K562 (cell line): ENCODE data around the gene NEK1. TPM values are rescaled to one million over a fixed set of nuclear protein-coding genes. Genes with fewer than 3 reads are reported as not detected.

Experiments used
- ATF7 ChIP-seq: fragments of 450-650 bp; IDR thresholded peaks from 2 replicates; pipeline ENCODE4 v1.7.1; 2014; ENCODE audit warnings: mild to moderate bottlenecking, moderate library complexity
- KDM2B ChIP-seq: fragments of 250-450 bp; sonication (Bioruptor Pico); IDR thresholded peaks from 2 replicates; pipeline ENCODE4 v1.8.0; 2021; ENCODE audit warnings: mild to moderate bottlenecking, moderate library complexity
- TAL1 ChIP-seq: fragments of 450-650 bp; IDR thresholded peaks from 2 replicates; pipeline ENCODE4 v1.6.1; 2016; ENCODE audit warnings: mild to moderate bottlenecking
- TSC22D4 ChIP-seq: fragments of 450-650 bp; IDR thresholded peaks from 2 replicates; pipeline ENCODE4 v1.6.1; 2016; ENCODE audit warnings: missing genetic modification characterization, missing biosample characterization, control low read depth
- XRCC5 ChIP-seq: fragments of 200-400 bp; formaldehyde crosslinking; IDR thresholded peaks from 2 replicates; pipeline ENCODE4 v1.6.1; 2017; ENCODE audit warnings: low read depth, mild to moderate bottlenecking, low read length
- ZNF584 ChIP-seq: fragments of 200-800 bp; sonication (Bioruptor generic); IDR thresholded peaks from 2 replicates; pipeline ENCODE4 v1.6.1; 2016; ENCODE audit warnings: low read depth, mild to moderate bottlenecking, missing genetic modification characterization, missing compliant biosample characterization
- polyA plus RNA-seq, 8 experiments: library from polyadenylated mRNA; depleted of rRNA in 4 of 8; stranded (reverse) in 5 of 8; unstranded in 3 of 8; fragments of >200 nt; fragmentation: Nextera tagmentation in 2 of 8; fragmentation: Illumina TruSeq in 1 of 8; extraction: Ambion mirVana in 2 of 8; extraction: Trizol in 1 of 8; gene quantifications; 2 replicates each; pipeline versions ENCODE4 v1.2.1 to v1.2.3, GENCODE V29; 2011 to 2014; ENCODE audit warnings: inconsistent platforms in 1 of 8, missing spikeins in 1 of 8
- total RNA-seq, 7 experiments: library from RNA; depleted of rRNA in 6 of 7; stranded (reverse); fragments of >200 nt in 6 of 7; fragmentation: Illumina TruSeq in 2 of 7; extraction: Trizol in 2 of 7; gene quantifications; 2 replicates each; pipeline versions ENCODE4 v1.2.1 to v1.2.3, GENCODE V29; 2011 to 2021; ENCODE audit warnings: low replicate concordance in 1 of 7
- TF ChIP-seq, protein P1 (sequence below): fragments of 450-650 bp; IDR thresholded peaks from 2 replicates; pipeline ENCODE4 v1.6.1; 2014; ENCODE audit warnings: low read depth, mild to moderate bottlenecking, moderate library complexity, borderline replicate concordance
- TF ChIP-seq, protein P2 (sequence below): IDR thresholded peaks from 2 replicates; pipeline ENCODE4 v1.6.1; 2011; ENCODE audit not compliant: insufficient read length; ENCODE audit errors: extremely low read depth
- TF ChIP-seq, protein P3 (sequence below): fragments of 450-650 bp; formaldehyde crosslinking; IDR thresholded peaks from 2 replicates; pipeline ENCODE4 v1.4.0; 2020; ENCODE audit warnings: mild to moderate bottlenecking
- TF ChIP-seq, protein P4 (sequence below): fragments of 450-650 bp; IDR thresholded peaks from 2 replicates; pipeline ENCODE4 v1.7.1; 2018; ENCODE audit warnings: mild to moderate bottlenecking, low read depth; ENCODE audit not compliant: partially characterized antibody
- TF ChIP-seq, protein P5 (sequence below): fragments of 450-650 bp; IDR thresholded peaks from 2 replicates; pipeline ENCODE4 v1.6.1; 2016; ENCODE audit warnings: low read depth

The NEK1 gene
- total and polyA plus RNA-seq, 9 of the 15 experiments (the other 6 are each of a cell fraction or from before 2014, with no cell fraction given), result 6.2 to 15.7 (median 10.3) TPM

DNA sequence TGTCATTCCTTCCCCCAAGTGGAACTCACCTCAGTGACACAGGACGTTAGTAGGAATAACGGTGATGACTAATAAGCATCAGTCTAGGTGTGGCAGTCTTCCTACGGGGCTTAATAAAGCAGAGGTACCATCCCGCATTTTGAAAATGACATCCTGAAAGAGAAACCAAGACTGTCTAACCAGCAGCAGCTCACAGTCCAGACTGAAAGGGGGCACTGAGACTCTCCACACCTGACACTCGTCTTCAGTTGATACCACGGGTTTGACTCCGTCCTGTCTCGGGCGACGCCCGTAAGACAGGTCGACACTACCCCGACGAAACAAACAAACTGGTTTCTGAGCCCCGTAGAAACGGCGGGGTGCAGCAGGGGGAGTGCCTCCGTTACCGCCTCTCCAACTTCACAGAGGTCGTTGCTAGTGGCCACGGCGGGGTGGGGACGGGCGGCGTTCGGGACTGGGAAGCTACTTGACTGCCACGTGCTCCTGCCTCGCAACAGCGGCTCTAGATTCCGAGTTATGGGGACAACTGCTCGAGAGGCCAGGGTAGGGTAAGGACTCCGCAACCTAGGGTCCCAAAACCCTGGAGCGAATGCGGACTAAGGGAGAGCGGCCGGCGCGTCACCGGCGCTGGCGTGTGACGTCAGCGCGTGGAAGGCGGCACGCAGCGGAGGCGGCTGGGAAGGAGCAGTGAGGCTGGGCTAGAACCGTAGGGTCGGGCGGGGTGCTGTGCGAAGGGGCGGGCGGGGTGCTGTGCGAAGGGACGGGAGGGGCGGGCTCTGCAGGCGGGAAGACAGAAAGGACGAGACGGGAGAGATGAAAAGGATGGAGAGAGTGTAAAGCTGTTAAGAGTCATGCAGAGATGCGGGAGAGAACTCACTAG lies at the start of gene NEK1 (continued):
- TF ChIP-seq, protein P1, sequence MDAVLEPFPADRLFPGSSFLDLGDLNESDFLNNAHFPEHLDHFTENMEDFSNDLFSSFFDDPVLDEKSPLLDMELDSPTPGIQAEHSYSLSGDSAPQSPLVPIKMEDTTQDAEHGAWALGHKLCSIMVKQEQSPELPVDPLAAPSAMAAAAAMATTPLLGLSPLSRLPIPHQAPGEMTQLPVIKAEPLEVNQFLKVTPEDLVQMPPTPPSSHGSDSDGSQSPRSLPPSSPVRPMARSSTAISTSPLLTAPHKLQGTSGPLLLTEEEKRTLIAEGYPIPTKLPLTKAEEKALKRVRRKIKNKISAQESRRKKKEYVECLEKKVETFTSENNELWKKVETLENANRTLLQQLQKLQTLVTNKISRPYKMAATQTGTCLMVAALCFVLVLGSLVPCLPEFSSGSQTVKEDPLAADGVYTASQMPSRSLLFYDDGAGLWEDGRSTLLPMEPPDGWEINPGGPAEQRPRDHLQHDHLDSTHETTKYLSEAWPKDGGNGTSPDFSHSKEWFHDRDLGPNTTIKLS, result peak; percentile 58; the same call in 1 of the 2 replicates
- TF ChIP-seq, protein P2, sequence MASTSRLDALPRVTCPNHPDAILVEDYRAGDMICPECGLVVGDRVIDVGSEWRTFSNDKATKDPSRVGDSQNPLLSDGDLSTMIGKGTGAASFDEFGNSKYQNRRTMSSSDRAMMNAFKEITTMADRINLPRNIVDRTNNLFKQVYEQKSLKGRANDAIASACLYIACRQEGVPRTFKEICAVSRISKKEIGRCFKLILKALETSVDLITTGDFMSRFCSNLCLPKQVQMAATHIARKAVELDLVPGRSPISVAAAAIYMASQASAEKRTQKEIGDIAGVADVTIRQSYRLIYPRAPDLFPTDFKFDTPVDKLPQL, result no peak
- TF ChIP-seq, protein P3, sequence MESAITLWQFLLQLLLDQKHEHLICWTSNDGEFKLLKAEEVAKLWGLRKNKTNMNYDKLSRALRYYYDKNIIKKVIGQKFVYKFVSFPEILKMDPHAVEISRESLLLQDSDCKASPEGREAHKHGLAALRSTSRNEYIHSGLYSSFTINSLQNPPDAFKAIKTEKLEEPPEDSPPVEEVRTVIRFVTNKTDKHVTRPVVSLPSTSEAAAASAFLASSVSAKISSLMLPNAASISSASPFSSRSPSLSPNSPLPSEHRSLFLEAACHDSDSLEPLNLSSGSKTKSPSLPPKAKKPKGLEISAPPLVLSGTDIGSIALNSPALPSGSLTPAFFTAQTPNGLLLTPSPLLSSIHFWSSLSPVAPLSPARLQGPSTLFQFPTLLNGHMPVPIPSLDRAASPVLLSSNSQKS (CRISPR knock-in tag), result no peak
- TF ChIP-seq ATF7 (peak; percentile 93), XRCC5 (no peak), TAL1 (no peak), KDM2B (CRISPR knock-in tag) (0 out of 2 replicates have a peak, but pooled peaks have one; percentile 25), TSC22D4 (no peak), ZNF584 (CRISPR knock-in tag) (no peak)
- TF ChIP-seq, protein P4, sequence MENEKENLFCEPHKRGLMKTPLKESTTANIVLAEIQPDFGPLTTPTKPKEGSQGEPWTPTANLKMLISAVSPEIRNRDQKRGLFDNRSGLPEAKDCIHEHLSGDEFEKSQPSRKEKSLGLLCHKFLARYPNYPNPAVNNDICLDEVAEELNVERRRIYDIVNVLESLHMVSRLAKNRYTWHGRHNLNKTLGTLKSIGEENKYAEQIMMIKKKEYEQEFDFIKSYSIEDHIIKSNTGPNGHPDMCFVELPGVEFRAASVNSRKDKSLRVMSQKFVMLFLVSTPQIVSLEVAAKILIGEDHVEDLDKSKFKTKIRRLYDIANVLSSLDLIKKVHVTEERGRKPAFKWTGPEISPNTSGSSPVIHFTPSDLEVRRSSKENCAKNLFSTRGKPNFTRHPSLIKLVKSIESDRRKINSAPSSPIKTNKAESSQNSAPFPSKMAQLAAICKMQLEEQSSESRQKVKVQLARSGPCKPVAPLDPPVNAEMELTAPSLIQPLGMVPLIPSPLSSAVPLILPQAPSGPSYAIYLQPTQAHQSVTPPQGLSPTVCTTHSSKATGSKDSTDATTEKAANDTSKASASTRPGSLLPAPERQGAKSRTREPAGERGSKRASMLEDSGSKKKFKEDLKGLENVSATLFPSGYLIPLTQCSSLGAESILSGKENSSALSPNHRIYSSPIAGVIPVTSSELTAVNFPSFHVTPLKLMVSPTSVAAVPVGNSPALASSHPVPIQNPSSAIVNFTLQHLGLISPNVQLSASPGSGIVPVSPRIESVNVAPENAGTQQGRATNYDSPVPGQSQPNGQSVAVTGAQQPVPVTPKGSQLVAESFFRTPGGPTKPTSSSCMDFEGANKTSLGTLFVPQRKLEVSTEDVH, result peak; percentile 56
- TF ChIP-seq, protein P5, sequence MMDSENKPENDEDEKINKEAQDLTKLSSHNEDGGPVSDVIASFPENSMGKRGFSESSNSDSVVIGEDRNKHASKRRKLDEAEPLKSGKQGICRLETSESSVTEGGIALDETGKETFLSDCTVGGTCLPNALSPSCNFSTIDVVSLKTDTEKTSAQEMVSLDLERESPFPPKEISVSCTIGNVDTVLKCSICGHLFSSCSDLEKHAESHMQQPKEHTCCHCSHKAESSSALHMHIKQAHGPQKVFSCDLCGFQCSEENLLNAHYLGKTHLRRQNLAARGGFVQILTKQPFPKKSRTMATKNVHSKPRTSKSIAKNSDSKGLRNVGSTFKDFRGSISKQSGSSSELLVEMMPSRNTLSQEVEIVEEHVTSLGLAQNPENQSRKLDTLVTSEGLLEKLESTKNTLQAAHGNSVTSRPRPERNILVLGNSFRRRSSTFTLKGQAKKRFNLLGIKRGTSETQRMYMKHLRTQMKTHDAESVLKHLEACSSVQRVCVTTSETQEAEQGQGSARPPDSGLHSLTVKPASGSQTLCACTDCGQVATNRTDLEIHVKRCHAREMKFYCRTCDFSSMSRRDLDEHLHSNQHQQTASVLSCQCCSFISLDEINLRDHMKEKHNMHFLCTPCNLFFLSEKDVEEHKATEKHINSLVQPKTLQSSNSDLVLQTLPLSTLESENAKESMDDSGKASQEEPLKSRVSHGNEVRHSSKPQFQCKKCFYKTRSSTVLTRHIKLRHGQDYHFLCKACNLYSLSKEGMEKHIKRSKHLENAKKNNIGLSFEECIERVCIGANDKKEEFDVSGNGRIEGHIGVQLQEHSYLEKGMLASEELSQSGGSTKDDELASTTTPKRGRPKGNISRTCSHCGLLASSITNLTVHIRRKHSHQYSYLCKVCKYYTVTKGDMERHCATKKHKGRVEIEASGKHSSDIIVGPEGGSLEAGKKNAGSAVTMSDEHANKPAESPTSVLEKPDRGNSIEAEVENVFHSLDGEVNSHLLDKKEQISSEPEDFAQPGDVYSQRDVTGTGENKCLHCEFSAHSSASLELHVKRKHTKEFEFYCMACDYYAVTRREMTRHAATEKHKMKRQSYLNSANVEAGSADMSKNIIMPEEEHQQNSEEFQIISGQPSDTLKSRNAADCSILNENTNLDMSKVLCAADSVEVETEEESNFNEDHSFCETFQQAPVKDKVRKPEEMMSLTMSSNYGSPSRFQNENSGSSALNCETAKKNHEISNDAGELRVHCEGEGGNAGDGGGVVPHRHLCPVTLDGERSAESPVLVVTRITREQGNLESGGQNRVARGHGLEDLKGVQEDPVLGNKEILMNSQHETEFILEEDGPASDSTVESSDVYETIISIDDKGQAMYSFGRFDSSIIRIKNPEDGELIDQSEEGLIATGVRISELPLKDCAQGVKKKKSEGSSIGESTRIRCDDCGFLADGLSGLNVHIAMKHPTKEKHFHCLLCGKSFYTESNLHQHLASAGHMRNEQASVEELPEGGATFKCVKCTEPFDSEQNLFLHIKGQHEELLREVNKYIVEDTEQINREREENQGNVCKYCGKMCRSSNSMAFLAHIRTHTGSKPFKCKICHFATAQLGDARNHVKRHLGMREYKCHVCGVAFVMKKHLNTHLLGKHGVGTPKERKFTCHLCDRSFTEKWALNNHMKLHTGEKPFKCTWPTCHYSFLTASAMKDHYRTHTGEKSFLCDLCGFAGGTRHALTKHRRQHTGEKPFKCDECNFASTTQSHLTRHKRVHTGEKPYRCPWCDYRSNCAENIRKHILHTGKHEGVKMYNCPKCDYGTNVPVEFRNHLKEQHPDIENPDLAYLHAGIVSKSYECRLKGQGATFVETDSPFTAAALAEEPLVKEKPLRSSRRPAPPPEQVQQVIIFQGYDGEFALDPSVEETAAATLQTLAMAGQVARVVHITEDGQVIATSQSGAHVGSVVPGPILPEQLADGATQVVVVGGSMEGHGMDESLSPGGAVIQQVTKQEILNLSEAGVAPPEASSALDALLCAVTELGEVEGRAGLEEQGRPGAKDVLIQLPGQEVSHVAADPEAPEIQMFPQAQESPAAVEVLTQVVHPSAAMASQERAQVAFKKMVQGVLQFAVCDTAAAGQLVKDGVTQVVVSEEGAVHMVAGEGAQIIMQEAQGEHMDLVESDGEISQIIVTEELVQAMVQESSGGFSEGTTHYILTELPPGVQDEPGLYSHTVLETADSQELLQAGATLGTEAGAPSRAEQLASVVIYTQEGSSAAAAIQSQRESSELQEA, result no peak
